Measurements from ENCODE around the gene TRIP6.

Gene TRIP6

GRCh38 chr7:100884736-100885439 lies 17.7 kb downstream of the TRIP6 start:
- H3K27ac ChIP-seq (ENCODE audit: low read length): no peak overlapping the region
- no CpG with 5 or more reads among the region's 29 CpGs for WGBS (ENCODE audit: insufficient coverage, insufficient read length)
- DNase-seq (ENCODE audit: low read depth, low spot score): no peak

GRCh38 chr7:100885440-100886141 lies 18.4 kb downstream of the TRIP6 start:
- no CpG with 5 or more reads among the region's 22 CpGs for WGBS (ENCODE audit: insufficient coverage, insufficient read length)
- DNase-seq (ENCODE audit: low read depth, low spot score): no peak
- no peak overlapping the region for H3K27ac ChIP-seq (ENCODE audit: low read length)
- peaks cover 59% of the 10 kb centered on the region for H3K36me3 ChIP-seq (ENCODE audit: control insufficient read depth, insufficient read depth, low read length)
- no peaks in the 10 kb centered on the region for H3K9me3 ChIP-seq (ENCODE audit: control insufficient read depth, insufficient read depth, low read length)
- no peaks in the 10 kb centered on the region for H3K27me3 ChIP-seq (ENCODE audit: control insufficient read depth, insufficient read depth, low read length)
- no peak overlapping the region for H3K4me3 ChIP-seq (ENCODE audit: low read length)
- H3K4me1 ChIP-seq (ENCODE audit: control insufficient read depth, insufficient read depth, low read length): peaks cover 2% of the 10 kb centered on the region; the same call in 1 of the 2 replicates

More at GRCh38 chr7:100884736-100885439, 17.7 kb downstream of the TRIP6 start:
- H3K4me3 ChIP-seq (ENCODE audit: low read length): no peak overlapping the region
- H3K9me3 ChIP-seq (ENCODE audit: control insufficient read depth, insufficient read depth, low read length): no peaks in the 10 kb centered on the region
- peaks cover 61% of the 10 kb centered on the region for H3K36me3 ChIP-seq (ENCODE audit: control insufficient read depth, insufficient read depth, low read length)
- H3K4me1 ChIP-seq (ENCODE audit: control insufficient read depth, insufficient read depth, low read length): peaks cover 2% of the 10 kb centered on the region; the same call in 1 of the 2 replicates
- no peaks in the 10 kb centered on the region for H3K27me3 ChIP-seq (ENCODE audit: control insufficient read depth, insufficient read depth, low read length)

GRCh38 chr7:100886142-100886935 lies 19.2 kb downstream of the TRIP6 start:
- Histone ChIP-seq H3K36me3 (ENCODE audit: control insufficient read depth, insufficient read depth, low read length) (peaks cover 57% of the 10 kb centered on the region), H3K4me1 (ENCODE audit: control insufficient read depth, insufficient read depth, low read length) (peaks cover 2% of the 10 kb centered on the region; the same call in 1 of the 2 replicates), H3K4me3 (ENCODE audit: low read length) (no peak overlapping the region), H3K27ac (ENCODE audit: low read length) (no peak overlapping the region), H3K27me3 (ENCODE audit: control insufficient read depth, insufficient read depth, low read length) (no peaks in the 10 kb centered on the region), H3K9me3 (ENCODE audit: control insufficient read depth, insufficient read depth, low read length) (no peaks in the 10 kb centered on the region)
- WGBS (ENCODE audit: insufficient coverage, insufficient read length): no CpG with 5 or more reads among the region's 27 CpGs
- no peak for DNase-seq (ENCODE audit: low read depth, low spot score)

DNA sequence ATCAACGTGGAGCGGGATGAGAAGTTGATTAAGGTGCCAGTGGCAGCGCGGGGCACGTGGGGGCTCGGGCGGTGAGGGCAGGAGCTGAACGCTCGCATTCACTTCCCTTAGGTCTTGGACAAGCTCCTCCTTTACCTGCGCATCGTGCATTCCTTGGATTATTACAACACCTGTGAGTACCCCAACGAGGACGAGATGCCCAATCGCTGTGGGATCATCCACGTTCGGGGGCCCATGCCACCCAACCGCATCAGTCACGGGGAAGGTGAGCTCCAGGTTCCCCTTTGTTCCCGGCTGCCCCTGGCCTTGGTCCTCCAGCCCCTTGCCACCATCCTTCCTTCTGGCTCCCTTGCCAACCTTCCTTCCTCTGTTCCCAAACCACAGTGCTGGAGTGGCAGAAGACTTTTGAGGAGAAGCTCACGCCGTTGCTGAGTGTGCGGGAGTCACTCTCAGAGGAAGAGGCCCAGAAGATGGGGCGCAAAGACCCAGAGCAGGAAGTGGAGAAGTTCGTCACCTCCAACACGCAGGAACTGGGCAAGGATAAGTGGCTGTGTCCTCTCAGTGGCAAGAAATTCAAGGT lies 19.8 kb downstream of the TRIP6 start:
- H3K27me3 ChIP-seq (ENCODE audit: control insufficient read depth, insufficient read depth, low read length): no peaks in the 10 kb centered on the region
- no peak for DNase-seq (ENCODE audit: low read depth, low spot score)
- H3K4me1 ChIP-seq (ENCODE audit: control insufficient read depth, insufficient read depth, low read length): peaks cover 2% of the 10 kb centered on the region
- peaks cover 50% of the 10 kb centered on the region for H3K36me3 ChIP-seq (ENCODE audit: control insufficient read depth, insufficient read depth, low read length)
- H3K27ac ChIP-seq (ENCODE audit: low read length): no peak overlapping the region
- no peaks in the 10 kb centered on the region for H3K9me3 ChIP-seq (ENCODE audit: control insufficient read depth, insufficient read depth, low read length)
- no peak overlapping the region for H3K4me3 ChIP-seq (ENCODE audit: low read length)
- no CpG with 5 or more reads among the region's 25 CpGs for WGBS (ENCODE audit: insufficient coverage, insufficient read length)

DNA sequence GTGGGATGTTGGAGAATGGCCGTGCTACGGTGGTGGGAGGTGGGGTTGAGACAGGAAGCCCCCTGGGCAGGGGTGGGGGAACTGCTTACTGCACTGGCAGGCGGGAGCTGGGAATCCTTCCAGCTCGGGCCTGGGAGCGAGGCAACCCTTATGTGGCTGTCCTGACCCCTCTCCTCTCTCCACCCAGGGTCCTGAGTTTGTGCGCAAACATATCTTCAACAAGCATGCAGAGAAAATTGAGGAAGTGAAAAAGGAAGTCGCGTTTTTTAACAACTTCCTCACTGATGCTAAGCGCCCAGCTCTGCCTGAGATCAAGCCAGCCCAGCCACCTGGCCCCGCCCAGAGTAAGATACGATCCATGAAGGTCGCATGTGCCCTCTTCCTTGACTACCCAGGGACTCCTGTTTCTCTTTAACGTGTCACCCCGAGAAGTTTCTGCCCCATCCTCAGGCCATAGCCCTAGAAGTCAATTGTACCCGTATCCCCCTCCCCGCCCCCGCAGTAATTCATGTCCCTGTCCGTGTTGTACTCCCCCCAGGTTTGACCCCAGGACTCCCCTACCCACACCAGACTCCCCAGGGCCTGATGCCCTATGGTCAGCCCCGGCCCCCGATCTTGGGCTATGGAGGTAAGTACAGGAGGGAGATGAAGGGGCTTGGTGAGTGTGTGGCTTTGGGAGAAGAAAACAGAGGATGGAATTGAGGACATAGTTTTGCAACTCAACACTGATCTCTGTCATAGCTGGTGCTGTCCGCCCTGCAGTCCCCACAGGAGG lies 20.5 kb downstream of the TRIP6 start:
- Histone ChIP-seq H3K4me3 (ENCODE audit: low read length) (no peak overlapping the region), H3K4me1 (ENCODE audit: control insufficient read depth, insufficient read depth, low read length) (peaks cover 2% of the 10 kb centered on the region), H3K27me3 (ENCODE audit: control insufficient read depth, insufficient read depth, low read length) (no peaks in the 10 kb centered on the region), H3K36me3 (ENCODE audit: control insufficient read depth, insufficient read depth, low read length) (peaks cover 45% of the 10 kb centered on the region), H3K9me3 (ENCODE audit: control insufficient read depth, insufficient read depth, low read length) (no peaks in the 10 kb centered on the region), H3K27ac (ENCODE audit: low read length) (no peak overlapping the region)
- no CpG with 5 or more reads among the region's 21 CpGs for WGBS (ENCODE audit: insufficient coverage, insufficient read length)
- DNase-seq (ENCODE audit: low read depth, low spot score): no peak

- Histone ChIP-seq H3K27ac (ENCODE audit: low read length) (no peak overlapping the region), H3K4me3 (ENCODE audit: low read length) (peak overlapping the region; percentile 87; the same call in 1 of the 2 replicates), H3K9me3 (ENCODE audit: control insufficient read depth, insufficient read depth, low read length) (no peaks in the 10 kb centered on the region), H3K36me3 (ENCODE audit: control insufficient read depth, insufficient read depth, low read length) (peaks cover 41% of the 10 kb centered on the region), H3K4me1 (ENCODE audit: control insufficient read depth, insufficient read depth, low read length) (peaks cover 2% of the 10 kb centered on the region), H3K27me3 (ENCODE audit: control insufficient read depth, insufficient read depth, low read length) (no peaks in the 10 kb centered on the region)
- no CpG with 5 or more reads among the region's 18 CpGs for WGBS (ENCODE audit: insufficient coverage, insufficient read length)
- DNase-seq (ENCODE audit: low read depth, low spot score): no peak
Observed at GRCh38 chr7:100888291-100888987, 21.3 kb downstream of the TRIP6 start.

DNA sequence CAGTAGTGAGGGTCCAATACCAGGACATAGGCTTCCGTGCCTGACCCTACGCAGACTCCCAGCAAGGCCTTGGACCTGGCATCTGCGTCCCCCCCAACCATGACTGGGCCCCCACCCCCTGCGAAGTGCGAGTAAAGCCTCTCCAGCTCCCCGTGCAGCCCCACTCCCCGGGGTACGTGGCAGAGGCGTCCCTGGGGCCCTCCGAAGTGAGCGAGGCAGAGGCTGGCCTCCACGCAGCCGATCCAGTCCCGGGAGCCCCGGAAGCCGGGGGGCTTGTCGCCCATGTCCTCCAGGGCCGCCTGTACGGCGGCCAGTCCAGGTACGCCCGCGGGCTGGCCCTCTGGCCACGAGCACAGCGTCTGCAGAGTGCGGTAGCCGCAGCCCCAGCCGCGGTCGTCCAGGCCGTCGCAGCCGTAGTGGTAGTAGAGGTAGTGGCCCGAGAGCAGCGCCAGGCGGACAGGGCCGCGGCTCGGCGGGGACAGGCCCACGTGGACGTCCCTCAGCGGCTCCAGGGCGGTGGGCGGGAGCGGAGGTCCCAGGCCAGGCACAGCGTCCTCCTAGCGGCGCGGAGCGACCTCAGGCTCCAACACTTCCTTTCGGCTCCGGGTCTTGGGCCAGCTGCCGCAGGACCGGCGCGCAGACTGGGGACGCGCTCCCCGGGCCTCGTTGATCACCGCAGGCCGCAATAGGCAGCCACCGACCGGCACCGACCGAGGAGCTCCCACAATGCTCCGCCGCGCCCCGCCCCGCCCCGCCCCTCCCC lies 22.0 kb downstream of the TRIP6 start, which contains the start of gene UFSP1:
UFSP1 (minus strand) TSS at position 728 of the 763 bp plus-strand sequence; CDS start at position 284, 444 bp downstream.
- WGBS (ENCODE audit: insufficient coverage, insufficient read length): no CpG with 5 or more reads among the region's 73 CpGs
- Histone ChIP-seq H3K4me3 (ENCODE audit: low read length) (peak within 1 kb of the TSS; percentile 87), H3K36me3 (ENCODE audit: control insufficient read depth, insufficient read depth, low read length) (peaks cover 36% of the 10 kb centered on the region), H3K27me3 (ENCODE audit: control insufficient read depth, insufficient read depth, low read length) (no peaks in the 10 kb centered on the region), H3K9me3 (ENCODE audit: control insufficient read depth, insufficient read depth, low read length) (no peaks in the 10 kb centered on the region), H3K27ac (ENCODE audit: low read length) (no peak within 1 kb of the TSS), H3K4me1 (ENCODE audit: control insufficient read depth, insufficient read depth, low read length) (peaks cover 2% of the 10 kb centered on the region)
- no peak for DNase-seq (ENCODE audit: low read depth, low spot score)

DNA sequence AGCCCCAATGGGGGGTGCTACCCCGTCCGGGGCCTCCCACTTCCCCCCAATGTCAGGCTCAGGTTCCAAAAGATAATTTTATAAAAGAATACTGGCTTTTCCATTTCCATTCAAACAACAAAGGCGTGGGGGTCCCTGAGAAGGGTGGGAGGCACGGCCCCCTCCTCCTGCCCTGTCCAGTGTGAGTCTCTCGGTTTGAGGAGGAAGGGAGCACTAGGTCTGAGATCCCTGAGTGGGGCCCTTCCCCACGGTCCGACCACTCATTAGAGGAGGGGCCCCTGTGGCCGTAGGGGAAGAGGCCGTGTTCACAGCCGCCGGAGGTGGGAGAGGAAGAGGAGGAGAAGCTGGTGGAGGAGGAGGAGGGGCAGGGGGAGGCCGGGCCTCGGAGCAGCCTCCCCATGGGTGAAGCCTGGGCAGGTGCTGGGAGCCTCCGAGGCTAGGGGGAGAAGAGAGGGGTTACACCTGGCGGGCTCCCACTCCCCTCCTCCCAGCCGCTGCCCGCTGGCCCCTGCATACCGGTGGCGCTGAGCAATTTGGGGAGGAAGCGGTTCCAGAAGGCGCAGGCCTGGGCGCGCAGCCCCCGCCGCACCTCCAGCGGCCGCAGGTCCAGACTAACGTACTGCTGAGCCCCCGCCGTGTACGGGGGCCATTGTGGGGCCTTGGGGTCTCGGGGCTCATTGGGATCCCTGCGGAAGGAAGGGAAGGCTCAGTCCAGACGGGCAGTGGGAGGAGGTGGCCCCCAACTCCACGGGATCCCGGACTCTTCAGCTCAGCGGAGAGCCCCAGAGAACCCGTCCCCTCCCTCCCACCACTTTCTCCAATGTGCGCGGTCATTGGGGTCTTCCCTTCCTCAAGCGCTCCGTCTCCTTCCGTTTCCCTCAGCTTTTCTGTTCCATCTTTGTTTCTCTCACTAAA lies 23.7 kb downstream of the TRIP6 start:
- WGBS (ENCODE audit: insufficient coverage, insufficient read length): no CpG with 5 or more reads among the region's 43 CpGs
- no peak for DNase-seq (ENCODE audit: low read depth, low spot score)
- peaks cover 22% of the 10 kb centered on the region for H3K36me3 ChIP-seq (ENCODE audit: control insufficient read depth, insufficient read depth, low read length)
- no peaks in the 10 kb centered on the region for H3K9me3 ChIP-seq (ENCODE audit: control insufficient read depth, insufficient read depth, low read length)
- no peak overlapping the region for H3K27ac ChIP-seq (ENCODE audit: low read length)
- H3K4me3 ChIP-seq (ENCODE audit: low read length): peak overlapping the region; percentile 69
- H3K27me3 ChIP-seq (ENCODE audit: control insufficient read depth, insufficient read depth, low read length): peaks cover under 1% of the 10 kb centered on the region
- peaks cover 2% of the 10 kb centered on the region for H3K4me1 ChIP-seq (ENCODE audit: control insufficient read depth, insufficient read depth, low read length)
